Kidney capillary endothelial cell (primary cell): Measurements from ENCODE around the gene COL18A1.

Experiments
- DNase-seq: peaks from one replicate; pipeline ENCODE4 v3.0.0-alpha.2; 2018; ENCODE audit warnings: low spot score

Gene COL18A1

DNA sequence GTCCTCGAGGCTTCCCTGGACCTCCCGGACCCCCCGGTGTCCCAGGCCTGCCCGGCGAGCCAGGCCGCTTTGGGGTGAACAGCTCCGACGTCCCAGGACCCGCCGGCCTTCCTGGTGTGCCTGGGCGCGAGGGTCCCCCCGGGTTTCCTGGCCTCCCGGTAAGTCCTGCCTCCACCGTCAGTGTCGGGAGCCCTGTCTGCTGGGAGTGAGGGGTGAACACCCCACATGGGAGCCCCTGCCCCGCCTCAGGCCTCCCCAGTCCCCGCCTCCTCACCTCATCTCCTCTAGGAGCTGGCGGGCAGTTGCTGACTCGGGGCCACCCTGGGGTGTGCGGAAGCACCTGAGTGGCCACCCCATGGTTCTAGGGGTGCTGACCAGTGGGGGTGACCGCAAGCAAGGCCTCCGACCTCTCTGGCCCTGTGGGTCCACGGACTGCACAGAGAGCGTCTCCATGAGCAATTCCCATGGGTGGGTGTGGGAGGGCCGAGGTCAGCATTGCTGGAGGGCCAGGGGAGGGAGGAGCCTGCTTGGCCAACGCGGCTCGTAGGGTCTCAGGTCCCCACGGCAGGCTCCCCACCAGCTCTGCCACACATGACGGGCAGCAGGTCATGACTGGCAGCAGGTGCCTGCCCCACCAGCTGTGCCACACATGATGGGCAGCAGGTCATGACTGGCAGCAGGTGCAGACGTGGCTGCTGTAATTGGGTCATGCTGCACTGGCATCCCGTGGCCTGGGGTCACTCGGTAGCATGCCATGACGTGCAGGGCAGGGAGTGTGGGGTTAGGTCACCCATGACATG, 75.9 kb downstream of the COL18A1 start:
- DNase-seq, result no peak

- no peak for DNase-seq
These were observed 76.6 kb downstream of the COL18A1 start for GRCh38 chr21:45481566-45481965.

DNA sequence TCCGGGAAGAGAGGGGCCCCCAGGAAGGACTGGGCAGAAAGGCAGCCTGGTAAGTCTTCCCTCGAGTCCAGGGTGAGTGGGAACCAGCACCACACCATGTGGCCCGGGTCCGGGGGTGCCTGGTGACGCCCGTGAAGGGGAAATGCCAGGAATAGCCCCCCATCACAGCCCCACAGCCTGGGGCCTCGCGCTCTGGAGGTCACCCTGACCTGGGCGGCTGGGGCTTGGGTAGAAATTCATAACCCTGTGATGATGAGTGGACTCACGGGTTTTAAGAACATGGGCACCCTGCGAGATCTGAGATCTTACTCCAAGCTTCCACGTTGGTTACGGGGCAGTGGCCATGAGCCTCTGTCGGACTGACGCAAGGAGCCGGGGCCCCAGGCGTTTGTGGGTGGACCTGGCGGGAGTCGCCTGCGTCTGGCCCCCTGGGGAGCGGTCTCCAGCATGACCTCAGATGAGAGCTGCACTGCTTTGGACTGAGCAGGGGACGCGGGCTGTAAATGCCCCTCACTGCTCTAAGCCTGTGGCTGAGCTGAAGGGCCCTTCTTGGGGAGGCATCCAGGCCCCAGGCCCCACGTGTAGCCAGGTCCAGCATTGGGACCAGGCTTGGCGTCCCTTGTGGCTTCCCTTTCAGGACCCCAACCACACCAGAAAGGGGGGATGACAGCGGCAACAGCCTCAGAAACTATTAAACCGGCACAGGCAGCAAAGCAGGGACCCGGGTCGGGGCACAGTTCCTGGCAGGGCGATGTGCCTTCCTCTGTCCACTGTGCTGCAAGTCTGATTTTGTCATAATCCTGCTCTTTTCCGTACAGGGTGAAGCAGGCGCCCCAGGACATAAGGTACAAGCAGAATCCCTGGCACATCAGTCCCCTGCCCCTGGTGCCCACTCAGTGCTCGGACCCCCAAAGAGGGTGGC, 77.3 kb downstream of the COL18A1 start:
- DNase-seq, result no peak

GRCh38 chr21:45482899-45483821, 78.2 kb downstream of the COL18A1 start:
- DNase-seq, result no peak

DNA sequence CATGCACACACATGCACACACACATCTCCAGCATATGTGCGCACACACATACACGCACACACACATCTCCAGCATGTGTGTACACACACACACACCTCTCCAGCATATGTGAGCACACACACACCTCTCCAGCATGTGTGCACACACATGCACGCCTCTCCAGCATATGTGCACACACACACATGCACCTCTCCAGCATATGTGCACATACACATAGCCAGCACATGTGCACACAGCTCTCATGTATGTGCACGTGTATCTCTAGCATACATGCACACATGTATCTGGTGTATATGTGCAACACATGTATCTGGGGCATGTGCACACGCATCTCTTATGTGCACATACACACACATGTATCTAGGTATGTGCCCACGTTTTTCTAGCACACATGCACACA, 79.4 kb downstream of the COL18A1 start:
- DNase-seq, result no peak

GRCh38 chr21:45485686-45486442, 80.9 kb downstream of the COL18A1 start:
- no peak for DNase-seq

DNA sequence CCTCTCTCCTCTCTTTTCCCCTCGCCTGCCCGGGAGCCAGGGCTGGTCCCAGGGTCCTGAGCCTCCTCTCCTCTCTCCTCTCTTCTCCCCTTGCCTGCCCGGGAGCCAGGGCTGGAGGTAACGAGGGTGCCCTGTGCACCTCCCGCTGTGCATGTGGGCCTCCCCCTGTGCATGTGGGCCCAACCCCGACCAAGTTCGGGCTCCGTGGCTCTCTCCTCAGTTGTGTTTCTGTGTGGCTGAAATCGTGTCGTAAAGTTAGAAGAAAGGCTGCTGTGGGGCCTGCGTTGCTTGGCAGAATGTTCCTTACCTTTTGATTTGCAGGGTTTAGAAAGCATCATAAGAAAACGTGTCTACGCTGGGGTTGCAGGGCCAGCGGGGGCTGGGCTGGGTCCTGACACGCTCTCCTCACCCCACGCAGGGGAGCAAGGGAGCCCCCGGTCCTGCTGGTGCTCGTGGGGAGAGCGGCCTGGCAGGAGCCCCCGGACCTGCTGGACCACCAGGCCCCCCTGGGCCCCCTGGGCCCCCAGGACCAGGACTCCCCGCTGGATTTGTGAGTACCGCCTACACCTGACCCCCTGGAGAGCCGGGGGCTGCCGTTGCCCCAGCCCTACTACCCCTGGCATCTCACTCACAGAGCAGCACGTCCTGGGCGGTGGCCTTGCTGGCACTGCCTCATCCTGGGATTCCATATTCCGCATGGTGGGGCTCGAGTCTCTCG, 81.6 kb downstream of the COL18A1 start:
- DNase-seq, result no peak

DNA sequence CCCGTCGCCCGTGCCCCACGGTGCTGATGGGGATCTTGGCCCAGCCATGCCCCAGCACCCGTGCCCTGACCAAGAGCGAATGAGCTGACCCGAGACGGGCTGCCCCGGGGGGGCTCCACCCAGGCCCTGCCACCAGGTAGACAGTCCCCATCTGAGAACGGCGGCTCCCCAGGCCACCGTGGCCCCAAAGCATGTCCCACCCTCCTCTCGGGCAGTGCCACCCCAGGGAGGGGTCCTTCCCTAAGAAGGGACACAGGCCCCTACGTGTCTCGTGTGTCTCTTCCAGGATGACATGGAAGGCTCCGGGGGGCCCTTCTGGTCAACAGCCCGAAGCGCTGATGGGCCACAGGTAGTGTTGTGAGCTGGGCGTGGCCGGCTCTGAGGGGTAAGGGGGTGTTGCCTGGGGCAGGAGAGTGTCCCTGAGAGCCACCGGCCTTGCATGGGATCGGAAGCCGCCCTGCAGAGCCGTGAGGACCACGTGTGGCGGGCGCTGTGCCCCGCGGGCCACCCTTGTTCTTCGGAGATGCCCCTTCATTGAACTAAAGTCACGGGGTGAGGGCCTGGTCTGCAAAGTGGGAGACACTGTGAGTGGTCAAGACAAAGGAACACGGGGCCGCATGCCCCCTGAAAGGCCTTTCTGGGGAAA, 82.3 kb downstream of the COL18A1 start:
- DNase-seq, result no peak

- DNase-seq, result no peak
These were observed 83.1 kb downstream of the COL18A1 start for GRCh38 chr21:45487891-45488600.

DNA sequence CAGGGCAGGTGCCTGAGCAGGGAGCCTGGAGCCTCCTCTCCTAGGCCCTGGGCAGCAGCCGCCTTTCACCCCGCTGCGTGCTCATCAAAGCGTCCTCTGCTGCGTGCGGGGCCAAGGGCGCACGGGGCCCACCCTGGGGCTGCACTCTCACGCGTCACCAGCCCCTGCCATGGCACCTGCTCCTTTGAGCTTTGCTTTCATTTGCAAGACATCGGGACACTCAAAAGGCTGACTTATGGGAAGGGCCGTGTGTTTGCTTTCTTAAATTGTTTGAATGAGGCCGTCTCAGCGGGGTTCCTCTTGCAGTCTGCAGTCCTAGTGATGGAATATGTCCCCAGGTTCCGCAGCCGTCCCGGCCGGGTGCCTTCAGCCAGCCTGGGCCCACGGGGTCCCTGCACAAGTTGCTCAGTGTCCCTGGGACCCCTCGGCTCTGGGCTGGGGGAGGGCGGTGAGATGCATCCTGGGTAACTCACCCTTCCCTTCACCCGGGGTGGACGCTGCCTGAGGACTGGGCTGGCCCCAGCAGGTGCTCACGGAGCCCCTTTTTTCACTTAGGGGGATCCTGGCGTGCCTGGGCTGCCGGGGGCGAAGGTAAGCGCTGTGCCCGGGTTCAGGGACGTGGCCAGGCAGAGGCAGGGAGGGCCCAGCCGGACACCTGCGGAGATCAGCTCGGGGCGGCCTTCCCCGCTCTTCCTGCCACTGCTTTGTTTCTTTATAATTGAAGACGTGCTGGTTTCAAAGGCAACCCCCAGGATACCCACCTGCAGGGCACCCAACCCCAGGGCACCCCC, 84.2 kb downstream of the COL18A1 start:
- no peak for DNase-seq

DNA sequence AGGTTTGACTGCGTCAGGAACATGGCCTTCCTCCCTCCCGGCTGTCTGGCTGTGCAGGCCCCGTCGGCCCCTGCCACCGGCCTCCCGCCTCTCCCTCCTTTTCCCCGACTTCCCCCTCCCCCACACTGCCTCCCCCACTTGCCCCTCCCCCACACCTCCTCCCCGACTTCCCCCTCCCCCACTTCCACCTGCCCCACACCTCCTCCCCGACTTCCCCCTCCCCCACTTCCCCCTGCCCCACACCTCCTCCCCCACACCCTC, 84.7 kb downstream of the COL18A1 start:
- DNase-seq, result no peak

DNA sequence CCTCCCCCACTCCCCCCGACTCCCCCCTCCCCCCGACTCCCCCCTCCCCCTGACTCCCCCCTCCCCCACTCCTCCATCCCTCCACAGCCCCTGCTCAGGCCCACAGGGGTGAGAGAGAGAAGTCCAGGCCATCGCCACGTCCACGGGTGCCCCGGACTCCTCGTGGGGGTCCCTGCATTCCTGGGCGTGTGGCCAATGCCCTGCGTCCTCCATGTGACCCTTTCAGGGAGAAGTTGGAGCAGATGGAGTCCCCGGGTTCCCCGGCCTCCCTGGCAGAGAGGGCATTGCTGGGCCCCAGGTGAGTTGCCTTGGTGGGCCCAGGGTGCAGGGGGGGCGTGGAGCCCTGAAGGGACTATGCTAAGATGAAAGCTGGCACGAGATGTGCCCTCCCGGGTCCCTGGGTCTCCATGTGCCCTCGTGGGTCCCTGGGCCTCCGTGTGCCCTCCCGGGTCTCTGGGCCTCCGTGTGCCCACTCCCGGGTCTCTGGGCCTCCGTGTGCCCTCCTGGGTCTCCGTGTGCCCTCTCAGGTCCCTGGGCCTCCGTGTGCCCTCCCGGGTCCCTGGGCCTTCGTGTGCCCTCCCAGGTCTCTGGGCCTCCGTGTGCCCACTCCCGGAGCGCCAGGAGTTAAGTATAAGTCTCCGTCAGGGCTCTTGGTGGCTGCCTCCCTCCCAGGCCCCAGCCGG, 85.2 kb downstream of the COL18A1 start:
- no peak for DNase-seq

DNA sequence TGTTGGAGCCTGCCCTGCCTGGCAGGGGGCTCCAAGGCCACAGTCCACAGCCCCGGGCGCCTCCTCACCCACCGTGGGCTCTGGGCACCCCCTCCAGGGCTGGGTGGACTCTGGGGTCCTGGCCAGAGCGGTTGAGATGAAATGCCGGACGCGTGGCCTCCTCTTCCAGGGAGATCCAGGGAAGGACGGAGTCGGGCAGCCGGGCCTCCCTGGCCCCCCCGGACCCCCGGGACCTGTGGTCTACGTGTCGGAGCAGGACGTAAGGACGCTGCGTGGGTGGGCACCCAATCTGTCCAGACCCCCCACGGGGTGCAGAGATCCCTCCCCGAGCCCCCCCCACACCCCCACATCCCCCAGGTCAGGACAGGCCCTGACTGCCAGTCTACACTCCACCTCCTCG, 86.1 kb downstream of the COL18A1 start:
- DNase-seq, result no peak

DNA sequence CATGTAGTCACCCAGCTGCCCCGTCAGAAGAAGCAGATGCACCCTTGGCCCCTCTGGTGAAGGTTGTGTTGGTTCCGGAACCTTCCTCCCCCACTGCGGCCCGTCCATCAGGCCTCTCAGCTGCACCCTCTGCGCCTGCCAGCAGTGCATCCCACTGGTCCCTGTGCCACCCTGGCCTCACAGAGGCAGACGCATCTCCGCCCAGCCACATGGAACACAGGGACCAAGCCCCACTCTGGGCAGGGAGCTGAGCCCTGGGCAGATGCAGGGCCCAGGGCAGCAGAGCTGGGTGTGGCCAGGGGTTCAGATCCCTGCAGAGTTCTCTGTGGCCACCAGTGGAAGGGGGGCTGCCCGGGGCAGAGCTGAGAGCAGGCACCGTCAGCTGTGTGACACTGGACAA, 86.7 kb downstream of the COL18A1 start:
- DNase-seq, result no peak

DNA sequence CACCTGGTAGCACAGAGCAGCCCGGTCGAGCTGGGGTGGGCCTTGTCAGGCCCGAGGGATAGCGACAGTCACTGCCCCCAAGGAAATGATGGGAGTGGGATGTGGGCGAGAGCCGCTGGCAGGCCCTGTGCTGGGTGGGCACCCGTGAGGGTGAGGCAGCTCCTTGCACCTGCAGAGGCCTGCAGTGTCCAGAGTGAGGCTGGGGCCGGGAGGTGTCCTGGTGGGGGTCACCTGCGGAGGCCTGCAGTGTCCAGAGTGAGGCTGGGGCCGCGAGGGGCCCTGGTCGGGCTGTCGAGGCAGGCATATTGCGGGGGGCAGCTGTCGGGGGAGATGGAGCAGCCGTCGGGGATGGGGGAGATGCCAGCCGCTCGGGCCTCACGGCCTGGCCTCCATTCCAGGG, 87.8 kb downstream of the COL18A1 start:
- no peak for DNase-seq

- no peak for DNase-seq
These were observed 88.5 kb downstream of the COL18A1 start for GRCh38 chr21:45493401-45494001.

- no peak for DNase-seq
These were observed 89.3 kb downstream of the COL18A1 start for GRCh38 chr21:45494135-45494850.
